ENCODE results near the gene CFAP52. TPM values are rescaled to one million over a fixed set of nuclear protein-coding genes. Genes with fewer than 3 reads are reported as not detected.

CFAP52 gene
- total and polyA plus RNA-seq, 2 of the 8 experiments (the other 6 are each of a cell fraction or from before 2014, with no cell fraction given), result 0.11 TPM; not detected in 1

GRCh38 chr17:9527788-9528187, 48.7 kb upstream of the CFAP52 start:
- H3K79me1 ChIP-seq (ENCODE audit: low read depth, low read length), result no peaks in the 10 kb centered on the region
- no peak overlapping the region for H3K14ac ChIP-seq (ENCODE audit: insufficient read length)
- H3K23me2 ChIP-seq (ENCODE audit: low read depth, low read length), result no peaks in the 10 kb centered on the region
- no peaks in the 10 kb centered on the region for H3K4me1 ChIP-seq (replicated peaks in 1 of 4; ENCODE audit: control insufficient read depth in 3 of 4, insufficient read depth in 4 of 4, low read length in 3 of 4)
- no peak overlapping the region for H4K8ac ChIP-seq (ENCODE audit: extremely low read depth, insufficient read depth, low read length)
- no peaks in the 10 kb centered on the region for H3K9me3 ChIP-seq (ENCODE audit: insufficient read depth in 2 of 2, low read depth in 1 of 2, low read length in 1 of 2)
- no peaks in the 10 kb centered on the region for H4K20me1 ChIP-seq (replicated peaks in 1 of 2; ENCODE audit: control insufficient read depth in 1 of 2, insufficient read depth in 2 of 2, low read length in 2 of 2)
- H2BK15ac ChIP-seq (ENCODE audit: low read length), result no peak overlapping the region
- WGBS, 2 experiments (ENCODE audit: extremely low coverage in 1 of 2, insufficient coverage in 1 of 2, insufficient read length in 1 of 2, insufficient replicate concordance in 2 of 2, low coverage in 1 of 2, low lambda C conversion rate in 2 of 2, missing lambda C conversion rate in 1 of 2), result 87% methylated on average over 3 of the region's 3 CpGs; no CpG with 5 or more reads in 1 of the 2 experiments
- no peak overlapping the region for H3K4me3 ChIP-seq (ENCODE audit: extremely low read depth in 1 of 4, insufficient read depth in 2 of 4, low read depth in 3 of 4, low read length in 4 of 4)
- H2BK120ac ChIP-seq (replicated peaks; ENCODE audit: low read depth, low read length), result no peak overlapping the region
- no peak overlapping the region for H3K4me2 ChIP-seq (ENCODE audit: insufficient read depth in 1 of 2, low read depth in 2 of 2, low read length in 2 of 2)
- DNase-seq (ENCODE audit: low read depth in 1 of 2, low spot score in 2 of 2), result no peak
- H3K79me2 ChIP-seq (ENCODE audit: control insufficient read depth in 1 of 2, insufficient read depth in 2 of 2, low read length in 2 of 2), result no peaks in the 10 kb centered on the region
- H3K56ac ChIP-seq (replicated peaks; ENCODE audit: insufficient read length, low read depth, low read length), result no peak overlapping the region
- no peak overlapping the region for H4K91ac ChIP-seq (replicated peaks; ENCODE audit: insufficient read length, low read length)
- CTCF ChIA-PET (ENCODE audit: partially characterized antibody), result interaction anchor here (0.7 to 0.9 kb wide), 2 partner anchors 20 to 412 kb away, joined by 3 read pairs; no protein-coding TSS in a partner anchor
- no peak overlapping the region for H3K27ac ChIP-seq (ENCODE audit: low read depth, low read length)
- H2AFZ ChIP-seq (ENCODE audit: low read length), result no peak overlapping the region
- H3K23ac ChIP-seq (ENCODE audit: insufficient read length), result no peak overlapping the region
- no peak overlapping the region for H3K9ac ChIP-seq (replicated peaks in 1 of 4; ENCODE audit: extremely low read depth in 1 of 4, low read depth in 3 of 4, low read length in 3 of 4)
- H4K5ac ChIP-seq (ENCODE audit: insufficient read length, low read depth, low read length), result no peak overlapping the region
- H3K18ac ChIP-seq (ENCODE audit: extremely low read depth, low read length), result no peak overlapping the region
- H2BK20ac ChIP-seq (ENCODE audit: low read length), result no peak overlapping the region
- no peak overlapping the region for H3K4ac ChIP-seq (replicated peaks; ENCODE audit: insufficient read length, low read depth, low read length)
- H2BK5ac ChIP-seq (ENCODE audit: low read depth, low read length), result no peak overlapping the region
- no peaks in the 10 kb centered on the region; a peak in 1 of 8 replicates for H3K36me3 ChIP-seq (ENCODE audit: control insufficient read depth in 2 of 4, insufficient read depth in 4 of 4, low read length in 3 of 4)
- POLR2A ChIA-PET (ENCODE audit: partially characterized antibody), result no interaction called here
- no peak overlapping the region for H2AK5ac ChIP-seq (ENCODE audit: low read depth, low read length)
- no peak for FAIRE-seq
- H2BK12ac ChIP-seq (ENCODE audit: low read depth, low read length), result no peak overlapping the region
- H3K27me3 ChIP-seq (replicated peaks in 1 of 4; ENCODE audit: control insufficient read depth in 3 of 4, extremely low read depth in 1 of 4, insufficient read depth in 3 of 4, low read length in 3 of 4), result no peaks in the 10 kb centered on the region
- TF ChIP-seq SUZ12 (IDR thresholded peaks at IDR 0.05; ENCODE audit: low read length) (no peak), BACH1 (IDR thresholded peaks at IDR 0.05; ENCODE audit: low read length) (no peak), E2F6 (IDR thresholded peaks at IDR 0.05) (no peak), BRCA1 (IDR thresholded peaks at IDR 0.05; ENCODE audit: low read depth, low read length) (no peak), HDAC2 (IDR thresholded peaks at IDR 0.05; ENCODE audit: borderline replicate concordance in 1 of 2, low read depth in 2 of 2, low read length in 2 of 2) (no peak), SP2 (IDR thresholded peaks at IDR 0.05; ENCODE audit: low read length) (no peak), TAF1 (IDR thresholded peaks at IDR 0.05; ENCODE audit: low read depth, low read length) (no peak), JUN (IDR thresholded peaks at IDR 0.05; ENCODE audit: low read depth, low read length) (no peak), RNF2 (IDR thresholded peaks at IDR 0.05; ENCODE audit: borderline replicate concordance, low read depth, low read length, missing control alignments, poor library complexity, severe bottlenecking) (no peak), RXRA (IDR thresholded peaks at IDR 0.05; ENCODE audit: insufficient read depth, low read depth, low read length) (no peak)

Measured in H1 (cell line).